Fibroblast of mammary gland (primary cell): Measurements from ENCODE around the gene HS3ST6.
"Not testable (repeated sequence)": the region's sequence is repeated elsewhere in the genome, so short reads cannot be mapped to it uniquely, and the experiment has no call there.

Experiments
- DNase-seq: peaks from one replicate; pipeline ENCODE4 v3.0.0-alpha.2; 2010; ENCODE audit warnings: low read depth
- H3K4me3 ChIP-seq: 2 replicates; pipeline ENCODE4 v1.5.1; 2011; ENCODE audit warnings: low read depth, mild to moderate bottlenecking, low read length, moderate library complexity; ENCODE audit not compliant: control insufficient read depth
- TF ChIP-seq, protein P1 (sequence below): conservative IDR thresholded peaks from 2 replicates; pipeline ENCODE4 v1.5.1; 2011; ENCODE audit warnings: low read depth, low read length, inconsistent platforms; ENCODE audit not compliant: control insufficient read depth, insufficient read depth

HS3ST6 gene

DNA sequence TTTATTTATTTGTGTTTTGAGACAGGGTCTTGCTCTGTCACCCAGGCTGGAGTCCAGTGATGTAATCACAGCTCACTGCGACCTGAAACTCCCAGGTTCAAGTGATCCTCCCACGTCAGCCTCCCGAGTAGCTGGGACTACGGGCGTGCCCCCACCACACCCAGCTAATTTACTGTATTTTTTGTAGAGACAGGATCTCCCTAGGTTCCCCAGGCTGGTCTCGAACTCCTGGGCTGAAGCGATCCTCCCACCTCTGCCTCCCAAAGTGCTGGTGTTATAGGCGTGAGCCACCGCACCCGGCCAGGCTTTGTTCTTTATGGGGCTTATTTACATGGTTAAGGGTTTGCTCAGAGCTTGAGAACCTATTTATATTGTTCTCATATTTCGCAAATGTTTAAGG lies 40.4 kb downstream of the HS3ST6 start:
- H3K4me3 ChIP-seq = no peak overlapping the region
- TF ChIP-seq, protein P1, sequence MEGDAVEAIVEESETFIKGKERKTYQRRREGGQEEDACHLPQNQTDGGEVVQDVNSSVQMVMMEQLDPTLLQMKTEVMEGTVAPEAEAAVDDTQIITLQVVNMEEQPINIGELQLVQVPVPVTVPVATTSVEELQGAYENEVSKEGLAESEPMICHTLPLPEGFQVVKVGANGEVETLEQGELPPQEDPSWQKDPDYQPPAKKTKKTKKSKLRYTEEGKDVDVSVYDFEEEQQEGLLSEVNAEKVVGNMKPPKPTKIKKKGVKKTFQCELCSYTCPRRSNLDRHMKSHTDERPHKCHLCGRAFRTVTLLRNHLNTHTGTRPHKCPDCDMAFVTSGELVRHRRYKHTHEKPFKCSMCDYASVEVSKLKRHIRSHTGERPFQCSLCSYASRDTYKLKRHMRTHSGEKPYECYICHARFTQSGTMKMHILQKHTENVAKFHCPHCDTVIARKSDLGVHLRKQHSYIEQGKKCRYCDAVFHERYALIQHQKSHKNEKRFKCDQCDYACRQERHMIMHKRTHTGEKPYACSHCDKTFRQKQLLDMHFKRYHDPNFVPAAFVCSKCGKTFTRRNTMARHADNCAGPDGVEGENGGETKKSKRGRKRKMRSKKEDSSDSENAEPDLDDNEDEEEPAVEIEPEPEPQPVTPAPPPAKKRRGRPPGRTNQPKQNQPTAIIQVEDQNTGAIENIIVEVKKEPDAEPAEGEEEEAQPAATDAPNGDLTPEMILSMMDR = no peak
- no peak for DNase-seq

- TF ChIP-seq, protein P1 = no peak
- H3K4me3 ChIP-seq = no peak overlapping the region
- no peak for DNase-seq
Observed at GRCh38 chr16:1877089-1877488, 41.1 kb downstream of the HS3ST6 start.

GRCh38 chr16:1876468-1876867 lies 41.7 kb downstream of the HS3ST6 start:
- TF ChIP-seq, protein P1 = no peak
- no peak overlapping the region for H3K4me3 ChIP-seq
- DNase-seq = no peak

- not testable (repeated sequence) for DNase-seq, H3K4me3 ChIP-seq
Observed at GRCh38 chr16:1876066-1876465, 42.1 kb downstream of the HS3ST6 start.

GRCh38 chr16:1874854-1875253 lies 43.4 kb downstream of the HS3ST6 start:
- DNase-seq = no peak
- H3K4me3 ChIP-seq = no peak overlapping the region
- TF ChIP-seq, protein P1 = no peak

DNA sequence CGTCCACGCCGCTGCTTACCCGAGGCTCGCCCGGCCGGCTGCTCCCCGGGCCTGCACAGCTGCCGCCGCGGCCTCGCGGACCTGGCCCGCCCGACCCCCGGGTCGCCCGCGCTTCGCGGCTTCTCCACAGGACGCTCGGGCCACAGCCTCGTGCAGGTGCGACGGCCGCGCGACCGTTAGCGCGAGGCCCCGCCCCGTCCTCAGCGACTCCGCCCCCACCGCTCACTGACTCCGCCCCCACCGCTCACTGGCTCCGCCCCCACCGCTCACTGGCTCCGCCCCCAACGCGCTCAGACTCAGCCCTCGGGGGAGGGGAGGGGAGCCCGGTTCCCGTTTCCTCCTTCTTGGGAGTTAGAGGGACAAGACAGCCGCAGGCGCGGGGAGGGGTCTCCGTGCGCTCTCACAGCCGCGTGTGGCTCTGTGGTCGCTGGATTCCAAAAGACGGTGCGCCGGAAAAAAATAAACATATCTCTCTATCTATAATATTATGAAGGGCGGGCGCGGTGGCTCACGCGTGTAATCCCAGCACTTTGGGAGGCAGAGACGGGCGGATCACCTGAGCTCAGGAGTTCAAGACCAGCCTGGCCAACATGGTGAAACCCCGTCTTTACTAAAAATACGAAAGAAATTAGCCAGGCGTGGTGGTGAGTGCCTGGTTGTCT lies 46.1 kb downstream of the HS3ST6 start, which contains the start of gene MEIOB:
Gene MEIOB, minus strand, starts transcription at position 191 of the 662 bp plus-strand sequence. CDS start 3,989 bp downstream, outside the sequence.
- no peak for DNase-seq
- H3K4me3 ChIP-seq = no peak within 1 kb of the TSS
- TF ChIP-seq, protein P1 = no peak

DNA sequence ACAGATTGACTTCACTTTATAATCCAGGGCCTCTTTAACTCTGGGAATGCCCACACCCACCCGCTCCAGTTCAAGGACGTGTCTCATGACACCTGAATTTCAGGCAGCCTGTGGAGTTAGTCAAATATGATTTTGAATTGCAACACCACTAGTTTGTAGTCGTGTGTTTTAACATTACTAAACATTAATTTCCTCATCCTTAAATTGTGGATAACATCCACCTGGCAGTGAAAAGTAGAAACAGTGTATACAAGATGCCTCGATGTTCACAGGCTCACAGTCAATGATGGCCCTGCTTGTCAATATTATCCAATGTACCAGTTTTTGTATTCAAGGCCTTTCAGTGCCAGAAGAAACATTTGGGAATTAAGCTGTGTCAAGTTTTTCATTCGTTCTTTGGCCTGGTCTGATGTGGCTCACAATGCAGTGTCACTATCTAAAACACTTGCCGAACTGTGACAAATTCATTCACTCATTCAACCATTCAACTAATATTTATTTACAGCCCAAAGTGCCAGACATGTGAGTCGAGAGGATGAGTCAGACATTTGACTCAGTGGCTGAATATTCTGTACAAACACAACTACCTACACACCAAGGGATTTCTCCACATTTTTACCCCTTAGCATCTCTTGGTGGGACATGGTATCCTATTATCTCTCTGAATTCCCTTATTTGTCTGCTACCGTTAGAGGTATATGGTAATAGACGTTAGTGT lies 47.7 kb downstream of the HS3ST6 start:
- TF ChIP-seq, protein P1 = no peak
- no peak overlapping the region for H3K4me3 ChIP-seq
- peak; percentile 79 for DNase-seq
